ENCODE data around the gene PDLIM7. TPM values are rescaled to one million over a fixed set of nuclear protein-coding genes. Genes with fewer than 3 reads are reported as not detected.

The PDLIM7 gene
- polyA plus RNA-seq, 1 donor from 2014 or later, result 21.0 TPM

GRCh38 chr5:177468329-177468684 is 29.1 kb downstream of the PDLIM7 start:
- Histone ChIP-seq H4K20me1 (ENCODE audit: insufficient read depth) (peaks cover 39% of the 10 kb centered on the region), H3K9me2 (ENCODE audit: insufficient read depth, low read length) (no peaks in the 10 kb centered on the region), H3K4me3 (ENCODE audit: low read length) (peak overlapping the region; percentile 98), H3K9me3 (ENCODE audit: low read length) (no peaks in the 10 kb centered on the region), H3K27me3 (ENCODE audit: insufficient read depth, low read depth, low read length) (no peaks in the 10 kb centered on the region), H3F3A (ENCODE audit: insufficient read depth, low read length, poor library complexity, severe bottlenecking) (peaks cover 4% of the 10 kb centered on the region), H2AFZ (ENCODE audit: low read depth, low read length) (no peak overlapping the region), H3K9ac (ENCODE audit: low read length) (peak overlapping the region; percentile 98), H3K79me2 (replicated peaks; ENCODE audit: insufficient read depth, low read length) (peaks cover 73% of the 10 kb centered on the region), H3K36me3 (ENCODE audit: insufficient read depth, low read length) (peaks cover 14% of the 10 kb centered on the region), H3K27ac (ENCODE audit: low read length) (peak overlapping the region; percentile 92), H3K4me2 (ENCODE audit: low read length) (no peak overlapping the region)
- TF ChIP-seq REST (IDR thresholded peaks at IDR 0.05; ENCODE audit: borderline replicate concordance), result no peak
- no peak for TF ChIP-seq RAD21 (conservative IDR thresholded peaks at IDR 0.05)
- TF ChIP-seq EZH2 (IDR thresholded peaks at IDR 0.05; ENCODE audit: borderline replicate concordance, insufficient read depth, low read length, poor library complexity, severe bottlenecking), result no peak
- no peak for TF ChIP-seq TAF1 (IDR thresholded peaks at IDR 0.05; ENCODE audit: low read depth)
- no peak for TF ChIP-seq SMC3 (conservative IDR thresholded peaks at IDR 0.05; ENCODE audit: poor library complexity)
- no peak for TF ChIP-seq POLR2AphosphoS5 (IDR thresholded peaks at IDR 0.05)
- TF ChIP-seq CTCF (IDR thresholded peaks at IDR 0.05; ENCODE audit: poor library complexity, severe bottlenecking), result no peak
- no peak for TF ChIP-seq MXI1 (conservative IDR thresholded peaks at IDR 0.05; ENCODE audit: poor library complexity, severe bottlenecking)
- no peak for TF ChIP-seq EP300 (conservative IDR thresholded peaks at IDR 0.05; ENCODE audit: poor library complexity, severe bottlenecking)

GRCh38 chr5:177467436-177467835 is 30.0 kb downstream of the PDLIM7 start:
- Histone ChIP-seq H3K27me3 (ENCODE audit: insufficient read depth, low read depth, low read length) (no peaks in the 10 kb centered on the region), H3K9me3 (ENCODE audit: low read length) (no peaks in the 10 kb centered on the region), H3K9me2 (ENCODE audit: insufficient read depth, low read length) (no peaks in the 10 kb centered on the region), H3F3A (ENCODE audit: insufficient read depth, low read length, poor library complexity, severe bottlenecking) (peaks cover 4% of the 10 kb centered on the region), H3K27ac (ENCODE audit: low read length) (no peak overlapping the region), H3K36me3 (ENCODE audit: insufficient read depth, low read length) (peaks cover 14% of the 10 kb centered on the region), H2AFZ (ENCODE audit: low read depth, low read length) (no peak overlapping the region), H3K79me2 (replicated peaks; ENCODE audit: insufficient read depth, low read length) (peaks cover 70% of the 10 kb centered on the region), H4K20me1 (ENCODE audit: insufficient read depth) (peaks cover 40% of the 10 kb centered on the region), H3K4me2 (ENCODE audit: low read length) (no peak overlapping the region), H3K4me3 (ENCODE audit: low read length) (no peak overlapping the region), H3K9ac (ENCODE audit: low read length) (no peak overlapping the region)
- TF ChIP-seq CTCF (IDR thresholded peaks at IDR 0.05; ENCODE audit: poor library complexity, severe bottlenecking) (no peak), EP300 (conservative IDR thresholded peaks at IDR 0.05; ENCODE audit: poor library complexity, severe bottlenecking) (no peak), REST (IDR thresholded peaks at IDR 0.05; ENCODE audit: borderline replicate concordance) (no peak), MXI1 (conservative IDR thresholded peaks at IDR 0.05; ENCODE audit: poor library complexity, severe bottlenecking) (no peak), SMC3 (conservative IDR thresholded peaks at IDR 0.05; ENCODE audit: poor library complexity) (no peak), RAD21 (conservative IDR thresholded peaks at IDR 0.05) (no peak), EZH2 (IDR thresholded peaks at IDR 0.05; ENCODE audit: borderline replicate concordance, insufficient read depth, low read length, poor library complexity, severe bottlenecking) (no peak), POLR2AphosphoS5 (IDR thresholded peaks at IDR 0.05) (no peak), TAF1 (IDR thresholded peaks at IDR 0.05; ENCODE audit: low read depth) (no peak)

Data from neural cell (in vitro differentiated cells).